ENCODE measurements around the gene EYA2. TPM values are rescaled to one million over a fixed set of nuclear protein-coding genes. Genes with fewer than 3 reads are reported as not detected.

Gene EYA2
- total RNA-seq, 1 experiment from 2014 or later: 0.74 TPM

- H3K36me3 Mint-ChIP-seq (ENCODE audit: insufficient read depth in 1 of 3, low read depth in 3 of 3): no peaks in the 10 kb centered on the region; a peak in 1 of 7 replicates
- Histone ChIP-seq H3K23me2 (ENCODE audit: insufficient read length, low read depth, low read length, poor library complexity, severe bottlenecking) (no peaks in the 10 kb centered on the region), H2BK5ac (ENCODE audit: insufficient read length, low read length) (no peak overlapping the region), H3K79me1 (ENCODE audit: insufficient read depth, low read depth, low read length, poor library complexity, severe bottlenecking) (no peaks in the 10 kb centered on the region), H4K20me1 (ENCODE audit: control insufficient read depth, insufficient read depth, insufficient read length) (no peaks in the 10 kb centered on the region), H3K4ac (ENCODE audit: low read depth, low read length) (no peak overlapping the region), H4K8ac (replicated peaks; ENCODE audit: insufficient read length, low read depth, low read length) (no peak overlapping the region), H3K4me1 (ENCODE audit: insufficient read depth, low read length) (no peaks in the 10 kb centered on the region), H3K79me2 (ENCODE audit: insufficient read depth, low read length) (no peaks in the 10 kb centered on the region), H3K14ac (ENCODE audit: insufficient read depth, low read length) (no peak overlapping the region), H3T11ph (ENCODE audit: low read length) (no peak overlapping the region), H4K91ac (ENCODE audit: insufficient read length, low read depth, low read length) (no peak overlapping the region), H2BK15ac (ENCODE audit: low read depth, low read length) (no peak overlapping the region), H2BK120ac (ENCODE audit: low read depth, low read length, poor library complexity, severe bottlenecking) (no peak overlapping the region), H2AFZ (ENCODE audit: low read length) (no peak overlapping the region), H3K27me3 (ENCODE audit: insufficient read depth, low read length) (no peaks in the 10 kb centered on the region), H3K27ac (ENCODE audit: insufficient read length, low read depth, low read length) (no peak overlapping the region), H3K4me2 (ENCODE audit: insufficient read depth, insufficient read length, low read length) (no peak overlapping the region), H3K9me3 (ENCODE audit: control insufficient read depth, low read depth, low read length) (no peaks in the 10 kb centered on the region), H2BK12ac (ENCODE audit: insufficient read length, low read depth, low read length) (no peak overlapping the region), H3K9ac (ENCODE audit: extremely low read depth, insufficient read length, low read length) (no peak overlapping the region), H3K23ac (ENCODE audit: insufficient read length, low read depth, low read length) (no peak overlapping the region), H2BK20ac (ENCODE audit: low read depth, low read length, poor library complexity, severe bottlenecking) (no peak overlapping the region), H3K56ac (ENCODE audit: insufficient read length, low read depth, low read length) (no peak overlapping the region), H2AK5ac (ENCODE audit: insufficient read length, low read length) (no peak overlapping the region), H4K5ac (ENCODE audit: insufficient read length, low read depth, low read length) (no peak overlapping the region), H3K18ac (ENCODE audit: insufficient read length, low read depth, low read length) (no peak overlapping the region)
- no peak overlapping the region for H3K4me3 Mint-ChIP-seq
- no peaks in the 10 kb centered on the region; a peak in 1 of 5 replicates for H3K9me3 Mint-ChIP-seq
- peaks cover 0 to 9% of the 10 kb centered on the region in 2 experiments; a peak in 3 of 4 replicates for H3K4me1 Mint-ChIP-seq
- no CpG with 5 or more reads among the region's 18 CpGs for WGBS (ENCODE audit: extremely low coverage, insufficient read length, low lambda C conversion rate)
- no peak for DNase-seq
- no peak for TF ChIP-seq CTCF (conservative IDR thresholded peaks at IDR 0.05)
- no peak overlapping the region for H3K27ac Mint-ChIP-seq
- H3K27me3 Mint-ChIP-seq (ENCODE audit: low read depth): no peaks in the 10 kb centered on the region
Observed at GRCh38 chr20:46936415-46937156, 41.9 kb downstream of the EYA2 start.
